NCI-H2081 (cell line): ENCODE data around the gene GRHPR.
A peak's percentile ranks its signal among the peaks of the same experiment; 100 is the strongest.
"Not testable (repeated sequence)": the region's sequence is repeated elsewhere in the genome, so short reads cannot be mapped to it uniquely, and the experiment has no call there.

Source experiments
- DNase-seq, 2 experiments: peaks; one replicate each; lab custom pipeline; 2025; lab: John Stamatoyannopoulos, UW

GRHPR gene

DNA sequence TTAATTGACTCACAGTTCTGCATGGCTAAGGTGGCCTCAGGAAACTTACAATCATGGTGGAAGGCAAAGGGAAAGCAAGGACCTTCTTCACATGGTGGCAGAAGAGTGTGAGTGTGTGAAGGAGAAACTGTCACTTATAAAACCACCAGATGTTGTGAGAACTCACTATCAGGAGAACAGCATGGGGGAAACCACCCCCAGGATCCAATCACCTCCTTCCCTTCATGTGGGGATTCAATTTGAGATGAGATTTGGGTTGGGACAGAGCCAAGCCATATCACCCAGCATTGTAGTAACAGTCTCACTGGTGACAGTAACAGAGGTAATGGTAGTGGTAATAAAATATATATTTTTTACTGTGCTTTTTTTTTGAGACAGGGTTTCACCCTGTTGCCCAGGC lies 24.6 kb downstream of the GRHPR start:
- no peak for DNase-seq

DNA sequence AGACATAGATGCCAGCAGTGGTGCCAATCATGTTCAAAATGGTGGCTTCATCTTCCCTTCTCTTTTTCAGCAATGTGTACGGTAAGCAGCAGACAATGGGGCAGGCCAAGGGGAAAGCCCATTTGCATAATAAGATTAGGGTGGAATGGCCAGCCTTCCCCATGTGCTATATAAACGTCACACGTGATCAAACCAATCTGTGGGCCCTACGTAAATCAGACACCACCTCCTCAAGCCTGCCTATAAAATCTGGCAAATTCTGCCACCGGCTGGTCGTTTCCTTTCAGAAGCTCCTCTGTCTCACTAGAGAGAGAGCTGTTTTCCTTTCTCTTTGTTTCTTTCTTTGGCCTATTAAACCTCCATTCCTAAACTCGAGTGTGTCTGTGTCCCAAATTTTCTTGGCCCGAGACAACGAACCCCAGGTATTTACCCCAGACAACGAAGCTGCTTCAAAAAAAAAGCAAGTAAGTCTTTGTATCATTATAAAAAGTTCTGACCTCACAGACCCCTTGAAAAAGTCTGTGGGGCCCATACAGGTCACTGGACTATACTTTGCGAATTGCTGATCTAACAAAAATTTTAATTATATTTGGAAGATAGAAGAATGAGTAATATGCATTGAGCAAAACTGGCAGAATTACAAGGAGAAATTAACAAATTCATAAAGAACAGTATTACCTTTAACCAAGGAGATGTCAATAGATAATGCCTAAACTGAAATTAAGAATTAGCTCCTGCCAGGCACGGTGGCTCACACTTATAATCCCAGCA lies 27.6 kb downstream of the GRHPR start:
- DNase-seq: no peak

DNA sequence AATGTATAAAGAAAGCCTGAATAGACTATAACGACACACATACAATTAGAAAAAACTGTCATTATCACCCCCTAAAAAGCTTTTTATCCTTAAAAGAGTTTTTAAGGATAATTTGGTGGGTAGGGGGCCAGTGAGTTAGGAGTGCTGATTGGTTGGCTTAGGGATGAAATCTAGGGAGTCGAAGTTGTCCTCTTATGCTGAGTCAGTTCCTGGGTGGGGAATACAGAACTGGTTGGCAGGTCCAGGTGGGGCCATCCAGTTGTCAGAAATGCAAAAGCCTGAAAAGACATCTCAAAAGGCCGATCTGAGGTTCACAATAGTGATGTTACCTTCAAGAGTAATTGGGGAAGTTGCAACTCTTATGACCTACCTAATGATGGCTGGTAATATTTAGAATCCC lies 29.1 kb downstream of the GRHPR start:
- no peak for DNase-seq

DNA sequence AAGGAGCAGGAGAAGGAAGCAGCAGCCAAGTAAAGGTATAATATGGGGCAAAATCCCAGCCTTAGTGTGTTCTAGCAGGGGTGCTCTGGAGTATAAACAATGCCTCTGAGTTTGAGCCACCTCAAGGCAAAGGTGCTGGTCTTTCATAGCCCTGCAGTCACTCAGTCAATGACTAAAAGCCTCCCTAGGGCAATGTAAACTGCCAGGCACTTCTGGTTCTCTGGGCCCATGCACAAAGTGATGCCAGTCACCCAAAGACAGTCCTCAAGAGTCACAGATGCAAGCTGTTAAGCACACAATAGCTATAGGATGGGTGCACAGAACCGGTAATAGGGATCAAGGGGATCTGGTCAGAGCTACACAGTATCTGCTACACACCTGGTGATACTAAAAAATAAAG lies 30.1 kb downstream of the GRHPR start:
- DNase-seq: no peak

DNA sequence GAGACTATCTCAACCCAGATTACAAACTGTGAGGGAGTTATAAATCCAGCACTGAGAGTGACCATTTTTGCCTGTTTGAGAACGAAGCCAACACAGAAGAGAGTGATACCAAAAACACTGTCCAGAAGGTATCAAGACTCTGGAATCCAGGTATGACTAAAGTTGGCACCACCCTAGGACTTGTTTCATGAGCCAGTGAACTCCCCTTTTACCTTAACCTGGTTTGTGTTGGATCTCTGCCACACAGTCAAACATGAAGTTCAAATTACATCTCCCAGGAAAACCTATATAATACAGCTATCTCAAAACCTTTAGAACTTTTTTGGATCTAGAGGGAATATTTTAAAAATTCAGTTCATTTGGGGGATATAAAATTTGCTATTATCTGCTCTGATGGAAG lies 31.3 kb downstream of the GRHPR start:
- DNase-seq: peak in 1 of 2 experiments; percentile 27

DNA sequence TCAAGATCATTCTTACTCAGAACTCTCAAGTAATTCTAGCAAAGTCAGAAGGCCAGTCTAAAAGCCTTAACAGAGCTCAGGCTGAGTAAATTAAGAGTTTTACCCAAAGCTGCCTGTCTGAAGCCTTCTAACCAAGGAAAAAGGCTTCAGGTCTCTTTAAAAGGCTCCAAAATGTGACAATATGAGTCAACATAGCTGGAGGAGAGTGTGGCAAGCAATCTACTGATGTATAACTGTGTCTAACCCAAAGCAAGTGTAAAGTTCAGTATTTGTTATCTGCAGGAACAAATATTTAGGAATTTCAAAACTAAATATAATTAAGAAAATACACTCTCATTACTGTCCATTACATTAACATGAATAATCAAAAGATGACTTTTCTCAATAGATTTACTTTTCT lies 31.7 kb downstream of the GRHPR start:
- no peak for DNase-seq

DNA sequence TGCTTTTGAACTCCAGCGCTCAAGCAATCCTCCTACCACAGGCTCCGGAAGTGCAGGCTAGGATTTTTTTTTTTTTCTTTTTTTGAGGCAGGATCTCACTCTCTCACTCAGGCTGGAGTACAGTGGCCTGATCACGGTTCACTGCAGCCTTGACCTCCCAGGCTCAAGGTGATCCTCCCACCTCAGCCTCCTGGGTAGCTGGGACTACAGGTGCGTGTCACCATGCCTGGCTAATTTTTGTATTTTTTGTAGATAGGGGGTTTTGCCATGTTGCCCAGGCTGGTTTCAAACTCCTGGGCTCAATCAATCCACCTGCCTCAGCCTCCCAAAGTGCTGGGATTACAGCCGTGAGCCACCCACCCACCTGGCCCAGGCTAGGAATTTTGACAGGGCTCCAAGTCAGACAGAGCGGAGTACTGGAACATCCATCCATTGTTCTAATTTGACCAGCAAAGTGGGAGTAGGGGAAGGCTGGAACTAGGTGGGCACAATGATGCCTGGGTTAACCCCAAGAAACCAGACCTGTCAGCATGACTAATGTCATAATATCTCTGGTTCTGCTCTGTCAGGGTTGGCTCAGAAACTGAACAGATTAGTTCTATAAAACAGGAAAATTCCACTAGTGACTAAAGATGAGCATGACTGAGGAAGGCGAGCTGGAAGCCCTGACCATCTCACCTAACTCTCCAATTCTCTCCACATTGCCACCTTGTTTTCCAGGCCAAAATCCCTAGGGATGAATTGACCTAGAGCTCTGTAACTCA lies 33.6 kb downstream of the GRHPR start:
- DNase-seq: no peak

DNA sequence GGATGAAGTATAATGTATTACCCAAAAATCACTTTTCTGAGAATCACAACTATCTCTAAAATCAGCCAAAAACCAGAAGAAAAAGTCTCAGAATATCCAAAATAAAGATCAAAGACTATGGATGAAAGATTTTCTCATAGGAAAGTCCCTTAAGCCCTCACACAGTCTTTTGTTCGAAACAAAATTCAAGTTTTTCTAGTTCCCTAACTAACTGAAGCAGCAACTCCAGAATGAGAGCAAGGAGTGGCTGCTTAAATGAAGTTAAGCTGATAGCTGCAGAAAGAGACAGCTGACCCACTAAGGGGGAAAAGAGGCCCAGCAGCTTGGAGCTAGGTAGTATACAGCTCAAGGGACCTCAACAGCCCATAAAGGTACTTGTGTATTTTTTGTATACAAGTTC lies 34.3 kb downstream of the GRHPR start:
- no peak for DNase-seq

DNA sequence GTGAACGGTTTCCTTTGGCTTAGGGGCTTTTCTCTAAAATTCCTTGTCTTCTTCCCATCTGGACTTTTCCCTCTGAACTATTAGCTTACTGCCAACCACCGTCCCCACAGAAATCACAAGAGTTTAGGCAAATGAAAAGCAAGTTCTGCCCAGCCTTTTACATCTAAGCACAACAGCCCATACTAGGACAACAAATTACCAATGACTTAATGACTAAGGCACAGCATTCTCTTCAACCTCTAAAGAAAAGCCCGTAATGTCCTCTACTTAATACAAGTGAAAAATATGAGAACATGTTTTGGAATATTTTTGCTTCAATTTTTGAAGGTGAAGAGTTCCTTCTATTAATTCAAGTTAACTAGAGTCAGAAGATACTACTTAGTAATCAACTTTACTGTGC lies 41.5 kb downstream of the GRHPR start:
- no peak for DNase-seq

DNA sequence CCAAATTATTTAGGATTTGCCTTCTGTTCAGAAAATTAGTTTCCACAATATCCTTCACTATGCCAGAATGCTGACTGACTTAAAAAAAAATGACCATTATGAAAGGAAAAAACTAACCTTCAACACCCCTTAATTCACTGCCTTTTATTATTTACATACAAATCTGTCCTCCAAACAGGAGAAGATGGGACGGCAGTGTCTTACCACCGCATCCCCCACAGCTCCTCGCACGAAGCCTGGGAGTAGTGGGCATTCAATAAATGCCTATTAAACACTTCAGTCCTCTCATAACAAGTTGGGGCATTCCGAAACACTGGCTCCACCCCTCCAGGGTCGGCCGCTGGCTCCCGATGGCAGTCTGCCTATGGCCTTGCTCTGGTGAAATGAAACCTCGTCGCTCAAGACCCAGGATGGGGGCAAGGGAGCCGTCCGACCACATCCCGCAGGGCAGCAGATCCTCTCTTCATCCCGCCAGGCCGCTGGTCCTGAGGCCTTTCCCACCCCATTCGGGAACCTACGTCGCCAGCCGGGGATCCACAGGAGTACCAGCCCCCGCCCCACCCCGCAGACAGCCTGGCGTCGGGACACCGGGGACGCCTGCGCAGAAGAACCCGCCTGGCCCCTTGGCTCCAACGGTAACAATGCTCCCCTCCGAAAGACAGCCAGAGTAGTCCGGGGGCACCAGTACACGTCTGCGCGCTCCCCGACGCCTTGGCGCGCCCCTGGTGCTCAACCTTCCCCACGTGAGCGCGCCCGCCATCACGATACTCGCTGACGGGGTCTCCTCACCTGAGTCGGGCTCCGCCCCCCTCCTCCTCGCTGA lies 42.1 kb downstream of the GRHPR start:
- peak in 1 of 2 experiments; percentile 75 for DNase-seq

DNA sequence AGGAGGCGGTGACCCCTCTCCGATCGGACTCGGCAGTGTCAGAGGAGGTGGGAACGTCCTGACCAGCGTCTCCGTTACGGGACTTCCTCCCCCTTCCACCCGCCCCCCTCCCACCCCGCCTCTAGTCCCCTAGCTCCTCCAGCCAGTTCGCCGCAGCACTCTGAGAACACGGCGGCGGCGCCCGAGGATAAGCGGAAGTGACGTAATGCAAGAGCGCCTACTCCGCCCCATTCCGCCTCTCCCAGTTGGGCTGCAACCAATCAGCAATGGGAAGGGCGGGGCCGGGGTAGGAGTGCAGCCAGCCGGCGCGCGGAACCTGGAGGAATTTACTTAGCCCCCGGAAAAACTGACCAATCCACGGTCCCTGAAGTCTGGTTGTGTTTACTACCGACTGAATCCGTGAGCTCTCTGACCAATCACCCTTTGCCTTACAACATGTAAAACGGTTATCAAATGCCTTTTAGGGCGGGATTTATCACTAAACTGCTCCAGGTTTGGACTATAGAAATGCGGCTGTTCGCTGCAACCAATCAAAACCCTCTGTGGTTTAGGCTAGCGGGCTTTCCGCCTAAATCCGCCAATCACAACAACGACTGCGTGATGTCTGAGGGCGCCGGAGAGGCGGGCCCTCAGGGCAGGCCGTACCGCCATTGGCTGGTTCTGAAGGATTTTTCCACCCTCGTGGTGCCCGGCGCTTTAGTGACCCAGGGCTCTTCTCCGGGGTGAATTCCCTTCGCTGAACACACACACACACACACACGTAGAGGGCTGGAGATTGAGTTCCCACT lies 42.9 kb downstream of the GRHPR start, which contains the start of gene ZBTB5:
TSS of gene ZBTB5 (minus strand) at position 202 of the 788 bp plus-strand sequence. CDS start 22,899 bp downstream, outside the sequence.
- DNase-seq: peak; percentile 100

DNA sequence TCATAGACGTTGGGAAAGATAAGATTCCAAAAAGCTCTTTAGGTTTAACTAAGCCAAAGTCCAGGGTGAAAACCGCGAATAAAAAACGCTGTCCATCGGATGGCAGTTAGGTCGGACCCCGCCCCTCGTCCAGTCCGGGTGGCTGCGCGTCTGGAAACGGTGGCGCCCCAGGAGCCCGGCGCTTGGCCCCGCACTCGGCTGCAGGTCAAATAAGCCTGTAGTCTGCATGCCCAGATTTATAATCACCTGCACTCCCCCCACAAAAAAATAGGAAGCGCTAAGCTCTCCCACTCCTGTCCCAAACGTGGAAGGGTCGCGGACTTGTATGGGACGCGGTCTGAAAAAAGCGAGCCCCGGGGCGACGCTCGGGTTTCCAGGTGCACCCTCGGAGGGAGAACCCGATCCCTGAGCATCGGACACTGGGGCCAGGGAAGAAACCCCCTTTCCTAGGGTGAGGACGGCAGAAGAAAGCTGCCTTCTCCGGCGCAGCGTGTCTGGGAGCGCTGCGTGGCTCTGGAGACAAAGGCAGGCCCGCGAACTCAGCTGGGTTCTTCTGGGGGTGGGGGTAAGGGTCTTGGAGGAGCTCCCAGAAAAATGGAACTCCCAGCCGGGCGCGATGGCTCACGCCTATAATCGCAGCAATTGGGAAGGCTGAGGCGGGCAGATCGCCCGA lies 43.7 kb downstream of the GRHPR start:
- DNase-seq: peak; percentile 85 to 88

DNA sequence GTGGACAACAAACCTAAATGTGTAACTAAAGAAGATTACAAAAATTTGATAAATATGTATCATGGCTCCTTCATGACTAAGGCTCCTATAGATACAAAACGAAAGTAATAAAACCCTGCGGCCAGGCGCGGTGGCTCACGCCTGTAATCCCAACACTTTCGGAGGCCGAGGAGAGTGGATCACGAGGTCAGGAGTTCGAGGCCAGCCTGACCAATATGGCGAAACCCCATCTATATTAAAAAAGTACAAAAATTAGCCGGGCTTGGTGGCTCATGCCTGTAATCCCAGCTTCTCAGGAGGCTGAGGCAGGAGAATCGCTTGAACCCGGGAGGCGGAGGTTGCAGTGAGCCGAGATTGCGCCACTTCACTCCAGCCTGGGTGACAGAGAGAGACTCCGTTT lies 45.0 kb downstream of the GRHPR start:
- DNase-seq: not testable (repeated sequence)

DNA sequence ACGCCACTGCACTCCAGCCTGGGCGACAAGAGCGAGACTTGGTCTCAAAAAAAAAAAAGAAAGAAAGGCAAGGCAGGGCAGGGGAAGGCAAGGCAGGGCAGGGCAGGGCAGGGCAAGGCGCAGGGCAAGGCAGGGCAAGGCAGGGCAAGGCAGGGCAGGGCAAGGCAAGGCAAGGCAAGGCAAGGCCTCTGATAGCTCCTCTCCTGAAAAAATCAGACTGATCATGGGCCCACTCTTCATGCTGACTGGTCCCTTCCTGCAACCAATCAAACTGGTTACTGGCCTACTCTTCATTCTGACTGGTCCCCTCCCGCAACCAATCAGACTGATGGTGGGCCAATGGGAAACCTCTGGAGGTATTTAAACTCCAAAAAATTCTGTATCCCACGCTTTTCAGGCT lies 46.1 kb downstream of the GRHPR start:
- DNase-seq: no peak

DNA sequence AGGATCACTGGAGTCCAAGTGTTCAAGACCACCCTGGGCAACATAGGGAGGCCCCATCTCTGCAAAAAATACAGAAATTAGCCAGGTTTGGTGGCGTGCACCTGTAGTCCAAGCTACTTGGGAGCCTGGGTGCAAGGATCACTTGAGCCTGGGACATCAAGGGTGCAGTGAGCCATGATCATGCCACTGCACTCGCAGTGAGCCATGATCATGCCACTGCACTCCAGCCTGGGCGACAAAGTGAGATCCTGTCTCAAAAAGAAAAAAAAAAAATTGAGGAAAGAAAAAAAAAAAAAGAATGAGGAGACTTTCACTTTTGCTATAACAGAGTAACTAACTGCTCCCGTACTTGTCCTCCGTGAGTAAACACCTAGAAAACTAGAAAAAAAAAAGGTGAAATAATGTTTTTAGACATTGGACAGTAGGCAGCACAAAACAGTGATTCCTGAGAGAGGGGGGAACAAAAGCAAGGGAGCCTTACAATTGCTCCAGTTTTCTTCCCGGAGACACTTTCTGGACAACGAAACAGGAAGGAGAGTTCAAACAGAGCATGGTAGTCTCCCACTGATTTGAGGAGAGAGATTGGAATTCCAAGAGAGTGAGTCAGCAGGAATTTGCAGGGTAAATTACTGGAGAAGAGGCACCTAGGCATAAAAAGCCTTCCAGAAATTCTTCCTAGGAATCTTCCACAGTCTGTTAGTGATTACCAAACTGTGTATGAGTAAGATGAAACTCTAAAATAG lies 49.6 kb downstream of the GRHPR start:
- no peak for DNase-seq

DNA sequence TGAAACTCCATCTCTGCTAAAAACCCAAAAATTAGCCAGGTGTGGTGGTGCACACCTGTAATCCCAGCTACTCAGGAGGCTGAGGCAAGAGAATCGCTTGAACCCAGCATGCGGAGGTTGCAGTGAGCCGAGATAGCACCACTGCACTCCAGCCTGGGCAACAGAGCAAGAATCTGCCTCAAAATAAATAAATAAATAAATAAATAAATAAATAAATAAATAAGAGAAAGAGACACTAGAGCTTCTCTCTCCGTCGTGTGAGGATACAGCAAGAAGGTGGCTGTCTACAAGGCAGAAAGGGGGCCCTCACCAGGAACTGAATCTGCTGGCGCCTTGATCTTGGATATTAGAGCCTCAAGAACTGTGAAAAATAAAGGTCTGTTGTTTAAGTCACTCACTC lies 51.5 kb downstream of the GRHPR start:
- DNase-seq: not testable (repeated sequence)

DNA sequence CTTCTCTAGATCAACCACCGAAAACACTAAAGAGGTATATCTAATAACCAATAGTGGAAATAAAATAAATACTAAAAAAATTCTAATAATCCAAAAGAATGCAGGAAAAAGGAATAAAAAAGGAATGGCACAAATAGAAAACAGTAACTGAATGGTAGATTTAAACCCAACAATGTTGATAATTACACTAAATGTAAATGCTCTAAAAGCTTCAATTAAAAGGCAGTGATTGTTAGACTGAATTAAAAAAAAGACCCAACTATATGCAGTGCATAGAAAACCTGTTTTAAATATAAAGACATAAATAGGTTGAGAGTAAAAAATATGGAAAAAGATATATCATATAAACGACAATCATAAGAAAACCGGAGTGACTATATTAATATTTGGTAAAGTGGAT lies 51.9 kb downstream of the GRHPR start:
- DNase-seq: no peak

DNA sequence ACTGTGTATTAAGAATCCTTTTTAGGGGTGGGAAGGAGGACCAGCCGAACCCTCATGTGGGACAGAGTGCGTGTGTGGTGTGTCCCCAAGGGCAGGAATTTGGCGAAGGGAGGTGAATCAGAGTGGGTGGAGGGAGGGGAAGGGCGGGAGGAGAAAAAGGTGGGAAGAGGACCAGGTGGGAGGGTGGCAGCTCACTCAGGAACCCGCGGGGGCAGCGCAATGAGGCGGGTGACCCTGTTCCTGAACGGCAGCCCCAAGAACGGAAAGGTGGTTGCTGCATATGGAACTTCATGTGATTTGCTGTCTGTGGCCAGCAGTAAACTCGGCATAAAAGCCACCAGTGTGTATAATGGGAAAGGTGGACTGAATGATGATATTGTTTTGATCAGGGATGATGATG lies 54.4 kb downstream of the GRHPR start:
- no peak for DNase-seq

DNA sequence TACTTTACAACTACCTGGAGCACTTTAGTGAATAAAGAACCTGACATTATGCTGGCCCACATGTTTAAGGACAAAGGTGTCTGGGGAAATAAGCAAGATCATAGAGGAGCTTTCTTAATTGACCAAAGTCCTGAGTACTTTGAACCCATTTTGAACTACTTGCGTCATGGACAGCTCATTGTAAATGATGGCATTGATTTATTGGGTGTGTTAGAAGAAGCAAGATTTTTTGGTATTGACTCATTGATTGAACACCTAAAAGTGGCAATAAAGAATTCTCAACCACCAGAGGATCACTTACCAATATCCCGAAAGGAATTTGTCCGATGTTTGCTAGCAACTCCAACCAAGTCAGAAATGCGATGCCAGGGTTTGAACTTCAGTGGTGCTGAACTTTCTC lies 54.9 kb downstream of the GRHPR start:
- DNase-seq: not testable (repeated sequence)

DNA sequence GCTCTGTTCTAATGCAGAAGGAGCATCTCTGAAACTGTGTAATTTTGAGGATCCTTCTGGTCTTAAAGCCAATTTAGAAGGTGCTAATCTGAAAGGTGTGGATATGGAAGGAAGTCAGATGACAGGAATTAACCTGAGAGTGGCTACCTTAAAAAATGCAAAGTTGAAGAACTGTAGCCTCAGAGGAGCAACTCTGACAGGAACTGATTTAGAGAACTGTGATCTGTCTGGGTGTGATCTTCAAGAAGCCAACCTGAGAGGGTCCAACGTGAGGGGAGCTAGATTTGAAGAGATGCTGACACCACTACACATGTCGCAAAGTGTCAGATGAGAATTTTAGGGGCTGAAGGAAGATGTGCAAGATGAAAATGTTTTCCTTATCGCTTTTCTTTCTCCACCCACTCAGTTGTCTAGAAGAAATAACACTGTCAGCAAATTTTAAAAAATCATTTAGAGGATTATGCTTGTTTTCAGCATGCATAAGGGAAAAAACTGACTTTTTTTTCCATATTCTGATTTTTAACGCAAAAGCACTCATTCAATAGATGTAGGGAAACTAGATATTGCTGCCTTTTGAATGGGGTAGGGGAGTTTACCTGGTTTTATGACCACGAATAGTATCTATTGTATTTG lies 55.6 kb downstream of the GRHPR start:
- DNase-seq: not testable (repeated sequence)
